ENCODE data around the gene PRSS56.

Gene PRSS56

GRCh38 chr2:232574674-232575403 lies 54.7 kb downstream of the PRSS56 start:
- FAIRE-seq, result no peak

Data from colon (tissue), 2 donors.